Measurements from ENCODE around the gene SGPP2. TPM values are rescaled to one million over a fixed set of nuclear protein-coding genes. Genes with fewer than 3 reads are reported as not detected.

The SGPP2 gene
- total RNA-seq, 1 donor: not detected

- TF ChIP-seq CTCF (IDR thresholded peaks at IDR 0.05; ENCODE audit: insufficient read depth, low read length): no peak
- no peak overlapping the region for H3K4me3 ChIP-seq (ENCODE audit: low read depth, low read length)
- no peak for DNase-seq (ENCODE audit: low read depth)
These were observed 79.8 kb downstream of the SGPP2 start for GRCh38 chr2:222504191-222504590.

- no peak overlapping the region for H3K4me3 ChIP-seq (ENCODE audit: low read depth, low read length)
- TF ChIP-seq CTCF (IDR thresholded peaks at IDR 0.05; ENCODE audit: insufficient read depth, low read length): no peak
- no peak for DNase-seq (ENCODE audit: low read depth)
These were observed 80.4 kb downstream of the SGPP2 start for GRCh38 chr2:222504719-222505118.

- H3K4me3 ChIP-seq (ENCODE audit: low read depth, low read length): no peak overlapping the region
- DNase-seq (ENCODE audit: low read depth): no peak
- no peak for TF ChIP-seq CTCF (IDR thresholded peaks at IDR 0.05; ENCODE audit: insufficient read depth, low read length)
These were observed 82.0 kb downstream of the SGPP2 start for GRCh38 chr2:222506230-222506935.

GRCh38 chr2:222514901-222515300 is 90.6 kb downstream of the SGPP2 start:
- no peak overlapping the region for H3K4me3 ChIP-seq (ENCODE audit: low read depth, low read length)
- TF ChIP-seq CTCF (IDR thresholded peaks at IDR 0.05; ENCODE audit: insufficient read depth, low read length): no peak
- no peak for DNase-seq (ENCODE audit: low read depth)

- no peak for TF ChIP-seq CTCF (IDR thresholded peaks at IDR 0.05; ENCODE audit: insufficient read depth, low read length)
- peak; percentile 72 for DNase-seq (ENCODE audit: low read depth)
- H3K4me3 ChIP-seq (ENCODE audit: low read depth, low read length): no peak overlapping the region
These were observed 94.4 kb downstream of the SGPP2 start for GRCh38 chr2:222518570-222519381.

GRCh38 chr2:222521099-222521498 is 96.8 kb downstream of the SGPP2 start:
- TF ChIP-seq CTCF (IDR thresholded peaks at IDR 0.05; ENCODE audit: insufficient read depth, low read length): no peak
- no peak overlapping the region for H3K4me3 ChIP-seq (ENCODE audit: low read depth, low read length)
- no peak for DNase-seq (ENCODE audit: low read depth)
